Coronary artery (tissue), 2 donors: Measurements from ENCODE around the gene SELP.
"Not testable (repeated sequence)": the region's sequence is repeated elsewhere in the genome, so short reads cannot be mapped to it uniquely, and the experiment has no call there.

Experiments used
- DNase-seq: peaks from one replicate; pipeline ENCODE4 v3.0.0-alpha.2; 2017; ENCODE audit warnings: low spot score
- H3K27ac ChIP-seq, 2 donors: fragments of 200-600 bp; sonication (generic); one replicate each; pipeline ENCODE4 v1.5.1; 2016 to 2019
- H3K4me3 ChIP-seq: fragments of 200-600 bp; sonication (generic); 2 replicates; pipeline ENCODE4 v1.5.1; 2016; ENCODE audit warnings: mild to moderate bottlenecking, moderate library complexity
- CTCF ChIP-seq: fragments of 200-600 bp; sonication (generic); IDR thresholded peaks from one replicate; pipeline ENCODE4 v1.5.1; 2019; ENCODE audit warnings: antibody characterized with exemption

Gene SELP

GRCh38 chr1:169630006-169630405 is at the start of gene SELP:
SELP (minus strand) TSS chr1:169630124; CDS start chr1:169630074, 50 bp downstream.
- no peak for DNase-seq
- Histone ChIP-seq H3K27ac (peak within 1 kb of the TSS in 1 of 2 donors; percentile 2), H3K4me3 (no peak within 1 kb of the TSS)
- TF ChIP-seq CTCF: no peak

GRCh38 chr1:169679692-169680091 is 49.8 kb upstream of the SELP start:
- Histone ChIP-seq H3K4me3 (no peak overlapping the region), H3K27ac (no peak overlapping the region)
- no peak for DNase-seq
- no peak for TF ChIP-seq CTCF

GRCh38 chr1:169676001-169676400 is 46.1 kb upstream of the SELP start:
- no peak for DNase-seq
- H3K4me3 ChIP-seq: no peak overlapping the region
- no peak for TF ChIP-seq CTCF
- H3K27ac ChIP-seq: no peak overlapping the region

GRCh38 chr1:169670836-169671235 is 40.9 kb upstream of the SELP start:
- no peak for DNase-seq
- no peak overlapping the region for H3K4me3 ChIP-seq
- no peak for TF ChIP-seq CTCF
- H3K27ac ChIP-seq: no peak overlapping the region

GRCh38 chr1:169670244-169670643 is 40.3 kb upstream of the SELP start:
- not testable (repeated sequence) for DNase-seq, H3K27ac ChIP-seq, H3K4me3 ChIP-seq

GRCh38 chr1:169667699-169668596 is 38.0 kb upstream of the SELP start:
- DNase-seq, H3K4me3 ChIP-seq, H3K27ac ChIP-seq: not testable (repeated sequence)

GRCh38 chr1:169667227-169667639 is 37.3 kb upstream of the SELP start:
- H3K4me3 ChIP-seq, DNase-seq, H3K27ac ChIP-seq: not testable (repeated sequence)

GRCh38 chr1:169662680-169663079 is 32.8 kb upstream of the SELP start:
- not testable (repeated sequence) for H3K27ac ChIP-seq, DNase-seq, H3K4me3 ChIP-seq

- H3K27ac ChIP-seq, H3K4me3 ChIP-seq, DNase-seq: not testable (repeated sequence)
These were observed 31.1 kb upstream of the SELP start for GRCh38 chr1:169661066-169661465.

GRCh38 chr1:169658777-169659176 is 28.9 kb upstream of the SELP start:
- not testable (repeated sequence) for H3K27ac ChIP-seq, DNase-seq, H3K4me3 ChIP-seq
